ENCODE results near the gene RIT1.
"Not testable (repeated sequence)": the region's sequence is repeated elsewhere in the genome, so short reads cannot be mapped to it uniquely, and the experiment has no call there.

Gene RIT1

DNA sequence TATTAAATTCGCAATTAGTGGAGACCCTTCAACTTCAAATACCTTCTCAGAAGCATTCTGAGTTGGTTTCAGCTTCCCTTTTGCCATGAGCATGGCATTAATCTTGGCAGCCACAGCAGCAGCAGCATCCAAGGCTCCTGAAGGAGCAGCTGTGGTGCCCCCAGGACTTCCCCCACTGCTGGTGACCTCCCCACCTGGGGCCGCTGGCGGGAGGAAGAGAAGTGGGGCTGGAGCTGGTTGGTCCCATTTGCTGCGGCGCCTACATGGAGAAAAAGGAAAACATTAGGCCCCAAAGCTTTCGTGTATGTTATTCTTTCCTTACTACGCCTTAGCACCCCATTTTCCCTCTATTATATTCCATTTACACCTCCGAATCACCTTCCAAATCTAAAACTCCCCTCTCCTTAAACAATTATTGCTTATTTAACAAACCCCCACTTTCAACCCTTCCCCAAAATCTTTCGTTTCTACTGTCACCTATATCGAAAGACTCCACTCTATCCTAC lies 22.5 kb upstream of the RIT1 start:
- DNase-seq (ENCODE audit: low spot score) = peak; percentile 43

DNA sequence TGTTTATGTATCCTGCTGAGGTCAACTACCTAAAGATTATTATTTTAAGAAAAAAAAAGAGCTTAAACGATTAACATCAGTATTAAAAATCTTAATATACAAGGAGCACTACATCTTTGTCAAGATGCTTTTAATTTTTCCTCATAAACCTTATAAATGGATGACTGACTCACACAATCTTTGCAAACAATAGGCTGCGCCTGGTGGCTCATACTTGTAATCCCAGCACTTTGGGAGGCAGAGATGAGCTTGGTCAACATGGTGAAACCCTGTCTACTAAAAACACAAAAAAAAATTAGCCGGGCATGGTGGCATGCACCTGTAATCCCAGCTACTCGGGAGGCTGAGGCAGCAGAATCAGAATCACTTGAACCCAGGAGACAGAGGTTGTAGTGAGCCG lies 21.3 kb upstream of the RIT1 start:
- peak; percentile 83 for DNase-seq (ENCODE audit: low spot score)

DNA sequence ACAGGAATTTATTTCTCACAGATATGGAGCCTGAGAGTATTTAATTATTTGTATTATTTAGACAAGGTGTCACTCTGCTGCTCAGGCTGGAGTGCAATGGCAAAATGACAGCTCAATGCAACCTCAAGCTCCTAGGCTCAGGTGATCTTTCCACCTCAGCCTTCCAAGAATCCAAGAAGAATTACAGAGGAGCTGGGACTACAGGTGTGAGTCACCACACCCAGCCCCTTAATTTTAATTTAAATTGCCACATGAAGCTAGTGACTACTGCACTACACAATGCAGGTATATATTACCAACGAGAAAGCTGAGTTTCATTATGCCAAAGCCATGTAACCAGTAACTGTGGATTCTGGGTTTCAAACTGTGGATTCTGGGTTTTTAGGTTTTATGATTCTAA lies 20.9 kb upstream of the RIT1 start:
- peak; percentile 63 for DNase-seq (ENCODE audit: low spot score)

DNA sequence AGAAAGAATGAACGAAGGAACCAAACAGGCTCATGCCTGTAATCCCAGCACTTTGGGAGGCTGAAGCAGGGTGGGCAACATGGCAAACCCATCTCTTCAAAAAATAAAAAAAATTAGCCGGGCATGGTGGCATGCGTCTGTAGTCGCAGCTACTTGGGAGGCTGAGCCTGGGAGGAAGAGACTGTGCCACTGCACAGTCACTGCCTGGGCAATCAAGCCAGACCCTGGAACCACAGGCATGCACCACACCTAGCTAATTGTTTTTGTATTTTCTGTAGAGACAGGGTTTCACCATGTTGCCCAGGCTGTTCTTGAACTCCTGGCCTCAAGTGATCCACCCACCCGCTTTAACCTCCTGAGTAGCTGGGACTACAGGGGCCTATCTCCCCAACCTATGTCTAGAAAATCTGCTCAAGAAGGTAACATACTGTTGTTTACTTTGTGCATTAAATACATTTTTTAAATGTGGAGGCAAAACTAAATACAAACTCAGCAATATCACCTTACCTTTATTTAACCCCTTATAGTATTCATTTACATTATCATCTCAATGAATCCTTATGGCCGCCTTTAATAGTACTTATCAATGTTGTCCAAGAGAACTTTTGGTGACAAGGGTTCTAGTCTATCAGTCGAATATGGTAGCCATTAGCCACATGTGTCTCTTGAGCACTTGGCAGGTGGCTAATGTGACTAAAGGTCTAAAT lies 20.3 kb upstream of the RIT1 start:
- DNase-seq (ENCODE audit: low spot score) = no peak

DNA sequence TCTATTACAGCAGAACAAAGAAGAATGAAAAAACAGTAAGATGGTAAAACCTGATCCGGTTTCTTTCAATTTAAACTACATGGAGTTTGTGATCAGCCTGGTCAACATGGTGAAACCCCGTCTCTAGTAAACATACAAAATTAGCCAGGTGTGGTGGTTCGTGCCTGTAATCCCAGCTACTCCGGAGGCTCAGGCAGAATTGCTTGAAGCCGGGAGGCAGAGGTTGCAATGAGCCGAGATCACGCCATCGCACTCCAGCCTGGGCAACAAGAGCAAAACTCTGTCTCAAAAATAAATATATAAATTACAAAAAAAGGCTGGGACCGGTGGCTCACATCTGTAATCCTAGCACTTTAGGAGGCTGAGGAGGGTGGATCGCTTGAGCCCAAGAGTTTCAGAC lies 19.6 kb upstream of the RIT1 start:
- DNase-seq (ENCODE audit: low spot score) = not testable (repeated sequence)

DNA sequence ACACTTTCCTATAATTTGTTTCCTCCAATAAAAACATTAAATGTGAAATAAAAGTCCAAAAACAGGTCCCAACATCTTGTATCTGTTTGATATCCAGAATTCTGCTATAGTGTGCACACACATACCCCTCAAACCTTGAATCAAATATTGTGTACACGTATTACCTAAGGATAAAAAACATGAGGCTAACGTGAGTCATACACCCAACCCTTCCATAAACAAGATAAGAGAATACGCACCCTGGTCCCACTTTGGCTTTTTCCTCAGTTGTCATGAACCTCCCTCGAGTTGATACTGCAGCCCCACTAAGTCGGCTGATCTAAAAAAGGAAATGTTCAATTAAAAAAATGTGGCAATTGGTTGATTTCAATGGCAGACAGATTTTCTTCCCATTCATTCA lies 17.9 kb upstream of the RIT1 start:
- DNase-seq (ENCODE audit: low spot score) = peak; percentile 41

DNA sequence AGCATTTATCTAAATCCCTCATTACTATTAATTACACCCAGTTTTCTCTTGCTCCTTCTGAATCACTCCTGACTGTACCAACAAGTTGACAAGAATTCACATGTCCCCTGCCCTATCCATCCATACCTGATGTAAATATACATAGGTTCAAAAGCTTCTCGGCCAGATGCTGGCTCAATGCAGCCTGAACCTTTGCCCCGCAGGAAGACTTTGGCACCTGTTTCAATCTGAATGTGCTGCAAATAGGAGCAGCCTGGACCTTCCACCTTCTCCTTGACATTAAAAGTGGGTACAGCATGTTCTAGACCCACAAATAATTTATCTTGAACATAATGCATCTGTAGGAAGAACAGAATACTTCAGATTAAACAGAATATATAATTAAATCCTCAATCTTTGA lies 14.4 kb upstream of the RIT1 start:
- DNase-seq (ENCODE audit: low spot score) = no peak

DNA sequence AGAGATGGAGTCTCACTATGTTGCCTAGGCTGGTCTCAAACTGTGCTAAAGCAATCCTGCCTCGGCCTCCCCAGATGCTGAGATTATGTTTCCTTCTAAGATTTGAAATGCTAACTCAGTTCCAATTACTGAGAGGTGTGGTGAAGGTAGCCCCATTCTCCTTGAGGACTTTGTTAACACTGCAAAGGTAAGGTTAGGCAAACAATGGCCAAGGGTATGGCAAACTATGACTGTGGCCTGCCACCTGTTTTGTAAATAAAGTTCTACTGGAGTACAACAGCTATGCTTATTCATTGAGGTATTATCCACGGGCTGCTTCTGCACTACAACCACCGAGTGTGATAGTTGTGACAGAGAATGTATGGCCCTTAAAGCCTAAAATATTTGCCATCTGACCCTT lies 9.6 kb upstream of the RIT1 start:
- DNase-seq (ENCODE audit: low spot score) = no peak

DNA sequence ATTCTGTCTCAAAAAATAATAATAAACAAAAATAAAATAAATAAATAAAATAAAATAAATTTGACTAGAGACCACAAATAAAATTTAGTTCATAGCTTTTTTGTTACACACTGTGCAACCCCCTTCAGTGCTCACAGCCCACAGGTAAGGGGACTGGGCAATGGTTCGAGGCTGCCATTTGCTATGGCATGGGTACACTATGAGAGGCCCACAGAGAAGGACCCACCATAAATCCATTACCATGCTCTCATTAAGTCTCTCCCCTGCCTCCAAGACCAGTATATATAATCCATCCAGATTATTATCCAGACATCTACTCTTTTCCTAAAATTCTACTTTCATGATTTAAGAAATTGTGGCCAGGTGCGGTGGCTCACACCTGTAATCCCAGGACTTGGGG lies 8.7 kb upstream of the RIT1 start:
- DNase-seq (ENCODE audit: low spot score) = no peak

DNA sequence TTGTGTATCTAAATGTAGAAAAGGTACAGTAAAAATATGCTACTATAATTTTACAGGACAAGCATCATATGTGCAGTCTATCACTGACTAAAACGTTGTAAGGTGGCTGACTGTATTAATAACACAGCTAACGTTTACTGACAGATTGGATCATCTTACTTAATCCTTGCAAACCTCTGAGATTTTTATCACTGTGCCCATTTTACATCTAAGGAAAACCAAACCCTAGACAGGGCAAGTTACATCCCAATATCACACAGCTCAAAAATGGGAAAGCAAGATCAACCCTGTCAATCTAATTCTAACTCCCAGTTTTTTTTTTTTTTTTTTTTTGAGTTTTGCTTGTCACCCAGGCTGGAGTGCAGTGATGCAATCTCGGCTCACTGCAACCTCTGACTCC lies 7.5 kb upstream of the RIT1 start:
- no peak for DNase-seq (ENCODE audit: low spot score)

DNA sequence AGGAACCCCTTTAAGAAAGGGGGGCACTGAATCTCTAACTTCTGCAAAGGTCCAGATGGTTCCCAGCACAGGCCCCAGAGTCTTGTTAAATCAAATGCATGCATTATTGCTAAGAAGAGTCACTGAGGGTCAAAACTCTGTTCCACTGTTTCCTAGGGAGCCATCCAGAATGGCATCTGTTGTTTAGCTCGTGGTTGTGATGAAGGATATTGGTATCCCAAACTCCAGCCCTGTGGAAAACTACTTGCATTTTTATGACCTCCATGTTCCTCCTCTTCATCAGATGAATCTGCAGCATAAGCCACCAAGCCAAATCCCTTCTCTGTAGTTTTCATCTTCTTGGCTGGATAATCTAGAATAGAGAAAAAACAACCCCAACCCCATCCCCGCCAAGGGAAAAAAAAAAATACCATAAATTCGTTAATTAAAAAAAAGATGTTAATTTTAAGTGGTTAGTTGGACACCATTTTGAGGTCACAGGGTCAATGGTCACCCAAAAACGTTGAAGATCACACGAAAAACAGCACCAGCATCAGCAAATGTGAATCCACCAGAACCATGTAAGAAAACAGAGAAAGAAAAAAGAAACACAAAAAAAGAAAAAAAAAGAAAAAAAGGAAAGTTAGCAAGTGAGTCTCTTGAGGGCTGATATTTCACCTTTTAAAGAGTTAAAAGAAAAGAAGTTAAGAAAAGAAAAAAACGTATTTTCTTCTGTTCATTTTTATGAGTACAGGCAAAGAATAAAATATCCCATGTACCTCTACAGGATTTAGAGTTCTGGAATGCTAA lies 3.0 kb upstream of the RIT1 start:
- no peak for DNase-seq (ENCODE audit: low spot score)

DNA sequence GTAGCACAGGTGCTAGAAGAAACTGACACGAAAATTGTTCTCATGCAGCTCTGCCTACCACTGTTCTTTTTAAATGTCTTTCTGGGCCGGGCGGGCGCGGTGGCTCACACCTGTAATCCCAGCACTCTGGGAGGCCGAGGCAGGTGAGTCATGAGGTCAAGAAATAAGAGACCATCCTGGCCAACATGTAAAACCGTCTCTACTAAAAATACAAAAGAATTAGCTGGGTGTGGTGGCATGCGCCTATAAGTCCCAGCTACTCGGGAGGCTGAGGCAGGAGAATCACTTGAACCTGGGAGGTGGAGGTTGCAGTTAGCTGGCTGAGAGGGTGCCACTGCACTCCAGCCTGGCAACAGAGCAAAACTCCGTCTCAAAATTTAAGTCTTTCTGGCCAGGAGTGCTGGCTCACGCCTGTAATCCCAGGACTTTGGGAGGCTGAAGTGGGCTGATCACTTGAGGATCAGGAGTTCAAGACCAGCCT lies 947 bp upstream of the RIT1 start:
- DNase-seq (ENCODE audit: low spot score) = no peak

DNA sequence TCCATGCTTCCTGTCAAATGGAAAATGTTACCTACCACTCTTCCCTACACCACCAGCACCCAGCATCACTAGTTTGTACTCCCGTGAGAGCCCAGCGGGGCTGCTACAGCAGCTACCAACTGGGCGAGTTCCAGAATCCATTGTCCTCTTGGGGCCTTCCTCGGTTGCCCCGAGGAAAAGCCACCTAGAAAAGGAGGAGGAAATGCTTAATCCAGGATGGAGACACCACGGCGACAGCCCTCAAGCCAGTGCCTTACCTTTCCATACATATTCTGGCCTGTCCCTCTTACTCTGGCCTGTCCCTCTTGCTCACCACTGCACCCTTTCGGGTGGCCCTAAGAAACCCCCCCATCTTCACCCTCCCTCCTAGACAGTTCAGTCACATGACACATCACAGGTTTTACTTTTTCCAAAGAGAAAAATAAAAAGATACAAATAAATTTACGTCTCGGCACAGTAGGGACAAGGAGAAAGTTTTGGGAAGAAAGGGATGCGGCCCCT lies 478 bp downstream of the RIT1 start:
- DNase-seq (ENCODE audit: low spot score) = peak; percentile 78

DNA sequence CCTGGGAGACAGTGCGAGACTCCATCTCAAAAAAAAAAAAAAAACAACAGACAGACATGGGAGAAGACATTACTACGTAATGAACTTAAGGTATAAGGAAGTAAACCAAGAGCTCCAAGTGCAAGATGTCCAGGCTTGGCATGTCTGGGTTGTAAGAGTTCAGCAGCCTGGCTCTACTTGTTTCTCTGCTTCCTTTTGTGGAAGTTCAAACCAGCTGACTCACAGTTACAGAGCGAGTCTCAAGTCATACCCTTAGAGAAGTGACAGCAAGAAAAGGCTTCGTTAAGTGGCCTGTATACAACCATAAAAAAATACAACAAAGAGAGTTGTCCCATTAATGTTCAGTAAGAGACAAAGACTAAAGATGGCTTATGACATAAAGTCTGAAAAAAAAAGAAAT lies 1.3 kb downstream of the RIT1 start:
- peak; percentile 72 for DNase-seq (ENCODE audit: low spot score)

DNA sequence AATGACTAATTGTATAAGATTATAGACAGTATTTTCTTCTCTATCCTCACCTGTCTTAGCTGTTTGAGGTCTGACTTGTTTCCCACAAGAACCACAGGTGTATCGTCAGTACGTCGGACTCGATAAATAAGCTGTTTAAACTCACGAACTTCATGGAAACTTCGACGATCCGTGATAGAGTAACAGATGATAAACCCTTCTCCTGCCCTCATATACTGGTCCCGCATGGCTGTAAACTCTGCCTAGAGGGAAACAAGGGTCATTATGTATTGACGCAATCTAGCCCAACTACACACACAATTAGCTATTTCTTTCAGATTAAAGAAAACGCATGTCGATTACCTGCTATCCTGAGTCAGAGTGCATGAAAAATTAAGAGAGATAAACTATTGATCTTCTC lies 6.9 kb downstream of the RIT1 start:
- no peak for DNase-seq (ENCODE audit: low spot score)

DNA sequence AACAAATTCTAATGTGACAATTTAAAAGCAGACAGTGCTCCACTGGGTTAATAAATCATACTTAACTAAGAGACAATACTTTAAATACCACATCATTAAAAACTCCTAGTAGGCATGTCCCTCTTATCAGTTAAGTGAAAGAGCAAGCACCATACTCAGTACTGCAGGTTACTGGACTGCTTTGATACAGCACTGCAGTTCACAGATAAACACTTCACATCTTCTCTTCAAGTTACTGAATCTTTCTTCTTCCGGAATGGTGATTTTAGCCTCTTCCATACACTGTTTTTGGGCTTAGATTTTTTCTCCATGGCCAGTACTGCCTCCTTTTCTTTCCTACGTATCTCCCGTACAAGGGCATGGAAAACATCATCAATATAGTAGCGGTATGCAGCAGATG lies 11.0 kb downstream of the RIT1 start:
- DNase-seq (ENCODE audit: low spot score) = no peak

DNA sequence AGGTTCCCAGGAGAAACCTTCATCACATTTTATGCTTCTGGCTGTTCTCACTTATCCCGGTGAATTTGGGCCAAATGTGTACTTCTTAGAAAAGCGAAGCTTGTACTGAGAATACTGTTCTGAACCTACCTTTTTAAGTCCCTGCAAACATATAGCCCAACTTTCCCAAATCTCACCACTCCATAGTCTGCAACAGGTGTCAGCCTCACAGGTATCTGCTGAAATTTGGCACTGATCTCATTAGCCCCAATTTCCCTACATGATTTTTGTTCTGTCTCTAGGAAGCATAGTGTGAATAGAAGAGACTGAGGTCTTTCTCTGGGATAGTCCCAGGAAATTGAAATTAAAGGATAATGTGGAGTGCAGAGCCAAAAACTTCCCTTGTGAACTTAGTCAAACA lies 11.5 kb downstream of the RIT1 start:
- DNase-seq (ENCODE audit: low spot score) = no peak

DNA sequence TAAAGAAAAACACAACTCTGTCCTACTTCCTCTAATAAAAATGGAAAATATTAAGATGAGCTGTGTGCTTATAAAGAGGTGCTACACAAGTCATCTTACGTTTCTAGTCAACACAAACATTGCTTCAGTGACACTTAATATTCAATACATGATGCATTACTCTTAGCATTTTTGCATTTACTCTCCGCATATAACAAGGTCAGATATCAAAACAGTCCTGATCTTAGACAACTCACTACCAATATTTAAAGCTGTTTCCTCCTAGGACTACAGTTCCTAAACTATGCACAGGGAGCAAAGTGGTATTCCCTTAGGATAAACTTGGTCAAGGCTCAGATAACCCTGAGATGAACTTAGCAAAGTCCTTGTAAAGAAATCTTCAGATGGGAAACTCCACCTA lies 12.3 kb downstream of the RIT1 start:
- DNase-seq (ENCODE audit: low spot score) = no peak

DNA sequence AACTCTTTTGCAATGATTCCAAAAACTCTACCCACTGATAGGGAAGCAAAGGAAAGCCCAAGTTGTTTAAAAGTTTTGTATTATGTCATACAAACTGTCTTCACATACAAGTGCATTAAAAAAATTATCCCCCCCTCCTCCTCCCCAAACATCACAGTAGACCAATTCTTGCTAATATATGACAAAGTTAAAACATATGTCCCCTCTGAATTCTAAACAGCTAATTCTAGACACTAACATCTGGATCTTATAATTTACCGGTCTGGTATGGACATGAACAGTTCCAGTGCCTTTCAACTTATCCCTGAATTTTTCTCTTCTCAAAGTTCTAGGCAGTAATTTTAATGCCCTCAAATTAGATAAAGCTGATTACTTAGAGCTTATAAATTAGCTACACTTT lies 13.4 kb downstream of the RIT1 start:
- no peak for DNase-seq (ENCODE audit: low spot score)

DNA sequence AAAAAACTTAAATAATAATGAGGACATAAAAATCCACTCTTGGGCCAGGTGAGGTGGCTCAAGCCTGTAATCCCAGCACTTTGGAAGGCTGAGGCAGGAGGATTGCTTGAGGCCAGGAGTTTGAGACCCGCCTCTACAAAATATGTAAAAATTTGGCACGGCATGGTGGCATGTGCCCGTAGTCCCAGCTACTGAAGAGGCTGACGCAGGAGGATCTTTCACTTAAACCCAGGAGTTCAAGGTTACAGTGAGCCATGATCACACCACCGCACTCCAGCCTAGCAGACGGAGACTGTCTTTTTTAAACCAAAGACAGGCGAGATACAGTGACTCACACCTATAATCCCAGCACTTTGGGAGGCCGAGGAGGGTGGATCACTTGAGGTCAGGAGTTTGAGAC lies 14.7 kb downstream of the RIT1 start:
- DNase-seq (ENCODE audit: low spot score) = not testable (repeated sequence)

DNA sequence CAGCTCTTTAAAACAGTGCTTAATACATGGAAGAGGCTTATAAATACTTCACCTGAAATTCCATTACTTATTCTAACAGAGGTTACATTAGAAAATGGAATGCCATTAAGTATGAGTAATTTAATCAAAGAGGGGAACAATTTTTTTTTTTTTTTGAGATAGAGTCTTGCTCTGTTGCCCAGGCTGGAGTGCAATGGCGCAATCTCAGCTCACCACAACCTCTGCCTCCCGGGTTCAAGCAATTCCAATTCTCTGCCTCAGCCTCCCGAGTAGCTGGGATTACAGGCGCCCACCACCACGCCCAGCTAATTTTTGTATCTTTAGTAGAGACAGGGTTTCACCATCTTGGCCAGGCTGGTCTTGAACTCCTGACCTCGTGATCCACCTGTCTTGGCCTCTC lies 15.5 kb downstream of the RIT1 start:
- DNase-seq (ENCODE audit: low spot score) = not testable (repeated sequence)

DNA sequence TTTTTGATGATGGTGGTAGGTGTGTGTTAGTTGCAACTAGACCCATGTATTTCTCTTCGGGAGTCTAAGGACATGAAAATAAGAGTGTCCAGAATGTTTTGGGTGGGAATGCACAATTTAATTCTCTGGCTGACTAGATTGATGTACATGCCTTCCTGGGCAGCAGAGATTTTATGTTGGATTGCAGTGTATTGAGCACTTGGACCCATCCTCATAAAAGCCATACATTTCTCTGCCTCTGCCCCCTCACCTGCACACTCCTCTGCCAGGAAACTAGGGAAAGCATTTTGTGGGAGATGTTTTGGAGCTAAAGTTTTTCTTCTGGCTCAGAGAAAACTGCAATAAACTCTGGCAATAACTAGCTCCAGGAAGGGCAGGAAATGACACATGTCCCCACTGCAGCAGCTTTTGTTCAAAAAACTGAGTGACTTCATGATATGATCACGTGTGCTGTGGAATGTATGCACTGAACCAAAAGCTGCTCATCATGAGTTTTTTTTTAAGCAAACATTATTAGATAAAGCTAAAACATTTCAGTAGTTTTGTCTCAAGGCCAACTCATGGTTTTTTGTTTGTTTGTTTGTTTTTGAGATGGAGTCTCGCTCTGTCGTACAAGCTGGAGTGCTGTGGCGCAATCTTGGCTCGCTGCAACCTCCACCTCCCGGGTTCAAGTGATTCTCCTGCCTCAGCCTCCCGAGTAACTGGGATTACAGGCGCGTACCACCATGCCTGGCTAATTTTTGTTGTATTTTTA lies 17.6 kb downstream of the RIT1 start:
- DNase-seq (ENCODE audit: low spot score) = peak; percentile 93

DNA sequence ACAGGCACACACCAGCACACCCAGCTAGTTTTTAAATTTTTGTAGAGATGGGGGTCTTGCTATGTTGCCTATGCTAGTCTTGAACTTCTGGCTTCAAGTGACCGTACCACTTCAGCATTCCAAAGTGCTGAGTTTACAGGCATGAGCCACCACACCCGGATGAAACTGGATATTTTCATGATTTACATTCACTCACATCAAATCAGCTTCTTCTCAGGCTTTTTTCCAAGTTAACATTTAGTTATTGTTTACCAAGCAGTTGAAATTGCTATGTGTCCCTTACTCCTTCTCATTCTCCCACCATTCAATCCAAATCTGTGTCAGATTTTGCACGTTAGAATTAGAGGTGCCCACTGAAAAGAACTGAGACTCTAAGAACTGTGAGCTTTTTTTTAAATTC lies 18.4 kb downstream of the RIT1 start:
- DNase-seq (ENCODE audit: low spot score) = peak; percentile 89

Measured in RKO (cell line).